ENCODE measurements around the gene UBE2G1. TPM values are rescaled to one million over a fixed set of nuclear protein-coding genes. Genes with fewer than 3 reads are reported as not detected.
A peak's percentile ranks its signal among the peaks of the same experiment; 100 is the strongest.
"Not testable (repeated sequence)": the region's sequence is repeated elsewhere in the genome, so short reads cannot be mapped to it uniquely, and the experiment has no call there.

UBE2G1 gene
- total and polyA plus RNA-seq, 4 donors = 15.5 to 48.3 (median 34.3) TPM

GRCh38 chr17:4381690-4382671, 15.5 kb upstream of the UBE2G1 start:
- Histone ChIP-seq H3K9me3 (ENCODE audit: control insufficient read depth, low read length) (no peaks in the 10 kb centered on the region), H3K4me1 (ENCODE audit: control insufficient read depth in 1 of 2, insufficient read depth in 2 of 2, low read length in 2 of 2) (no peaks in the 10 kb centered on the region), H3K36me3 (ENCODE audit: control insufficient read depth in 1 of 2, insufficient read depth in 2 of 2, low read length in 1 of 2) (no peaks in the 10 kb centered on the region), H3K27me3 (ENCODE audit: control insufficient read depth in 1 of 2, insufficient read depth in 2 of 2, low read length in 1 of 2) (no peaks in the 10 kb centered on the region), H3K27ac (ENCODE audit: low read depth in 1 of 2, low read length in 2 of 2) (no peak overlapping the region), H3K4me3 (ENCODE audit: low read length in 2 of 2) (no peak overlapping the region)
- intact Hi-C loops (cut with DNase I) = no loop called here
- WGBS, 2 donors = 62 to 63% methylated on average over 7 of the region's 7 CpGs
- DNase-seq = no peak
- ATAC-seq (ENCODE audit: low FRiP score) = no peak

GRCh38 chr17:4378626-4379025, 12.2 kb upstream of the UBE2G1 start:
- no peak overlapping the region for H3K27ac ChIP-seq (ENCODE audit: low read depth in 1 of 2, low read length in 2 of 2)
- DNase-seq (no peak), ATAC-seq (ENCODE audit: low FRiP score) (no peak)
- H3K9me3 ChIP-seq (ENCODE audit: control insufficient read depth, low read length) = no peaks in the 10 kb centered on the region
- H3K4me3 ChIP-seq (ENCODE audit: low read length in 2 of 2) = no peak overlapping the region
- no peaks in the 10 kb centered on the region for H3K36me3 ChIP-seq (ENCODE audit: control insufficient read depth in 1 of 2, insufficient read depth in 2 of 2, low read length in 1 of 2)
- H3K4me1 ChIP-seq (ENCODE audit: control insufficient read depth in 1 of 2, insufficient read depth in 2 of 2, low read length in 2 of 2) = no peaks in the 10 kb centered on the region
- H3K27me3 ChIP-seq (ENCODE audit: control insufficient read depth in 1 of 2, insufficient read depth in 2 of 2, low read length in 1 of 2) = no peaks in the 10 kb centered on the region
- 89 to 95% methylated on average over 1 of the region's 1 CpG for WGBS, 2 donors
- intact Hi-C loops (cut with DNase I) = no loop called here

- H3K4me3 ChIP-seq (ENCODE audit: low read length in 2 of 2); H3K36me3 ChIP-seq (ENCODE audit: control insufficient read depth in 1 of 2, insufficient read depth in 2 of 2, low read length in 1 of 2); ATAC-seq (ENCODE audit: low FRiP score); H3K9me3 ChIP-seq (ENCODE audit: control insufficient read depth, low read length); DNase-seq; H3K4me1 ChIP-seq (ENCODE audit: control insufficient read depth in 1 of 2, insufficient read depth in 2 of 2, low read length in 2 of 2); intact Hi-C loops (cut with DNase I); H3K27me3 ChIP-seq (ENCODE audit: control insufficient read depth in 1 of 2, insufficient read depth in 2 of 2, low read length in 1 of 2); H3K27ac ChIP-seq (ENCODE audit: low read depth in 1 of 2, low read length in 2 of 2): not testable (repeated sequence)
- 82 to 88% methylated on average over 7 of the region's 7 CpGs for WGBS, 2 donors
Measured at GRCh38 chr17:4377247-4377646, 10.8 kb upstream of the UBE2G1 start.

GRCh38 chr17:4375796-4376440, 9.4 kb upstream of the UBE2G1 start:
- H3K4me3 ChIP-seq (ENCODE audit: low read length in 2 of 2); H3K36me3 ChIP-seq (ENCODE audit: control insufficient read depth in 1 of 2, insufficient read depth in 2 of 2, low read length in 1 of 2); intact Hi-C loops (cut with DNase I); H3K27me3 ChIP-seq (ENCODE audit: control insufficient read depth in 1 of 2, insufficient read depth in 2 of 2, low read length in 1 of 2); H3K4me1 ChIP-seq (ENCODE audit: control insufficient read depth in 1 of 2, insufficient read depth in 2 of 2, low read length in 2 of 2); ATAC-seq (ENCODE audit: low FRiP score); H3K27ac ChIP-seq (ENCODE audit: low read depth in 1 of 2, low read length in 2 of 2); H3K9me3 ChIP-seq (ENCODE audit: control insufficient read depth, low read length): not testable (repeated sequence)
- WGBS, 2 donors = 85 to 86% methylated on average over 11 to 14 of the region's 14 CpGs
- DNase-seq = peak in 1 of 2 donors; percentile 5

- Histone ChIP-seq H3K27ac (ENCODE audit: low read depth in 1 of 2, low read length in 2 of 2) (no peak overlapping the region), H3K9me3 (ENCODE audit: control insufficient read depth, low read length) (no peaks in the 10 kb centered on the region), H3K36me3 (ENCODE audit: control insufficient read depth in 1 of 2, insufficient read depth in 2 of 2, low read length in 1 of 2) (no peaks in the 10 kb centered on the region), H3K4me3 (ENCODE audit: low read length in 2 of 2) (no peak overlapping the region), H3K4me1 (ENCODE audit: control insufficient read depth in 1 of 2, insufficient read depth in 2 of 2, low read length in 2 of 2) (no peaks in the 10 kb centered on the region), H3K27me3 (ENCODE audit: control insufficient read depth in 1 of 2, insufficient read depth in 2 of 2, low read length in 1 of 2) (no peaks in the 10 kb centered on the region)
- WGBS, 2 donors = 64 to 77% methylated on average over 7 of the region's 7 CpGs
- ATAC-seq (ENCODE audit: low FRiP score) = no peak
- DNase-seq = peak in 1 of 2 donors; percentile 21
- intact Hi-C loops (cut with DNase I) = no loop called here
Measured at GRCh38 chr17:4375039-4375748, 8.7 kb upstream of the UBE2G1 start.

- Histone ChIP-seq H3K36me3 (ENCODE audit: control insufficient read depth in 1 of 2, insufficient read depth in 2 of 2, low read length in 1 of 2) (no peaks in the 10 kb centered on the region), H3K27ac (ENCODE audit: low read depth in 1 of 2, low read length in 2 of 2) (no peak overlapping the region), H3K9me3 (ENCODE audit: control insufficient read depth, low read length) (no peaks in the 10 kb centered on the region), H3K4me3 (ENCODE audit: low read length in 2 of 2) (no peak overlapping the region), H3K27me3 (ENCODE audit: control insufficient read depth in 1 of 2, insufficient read depth in 2 of 2, low read length in 1 of 2) (no peaks in the 10 kb centered on the region), H3K4me1 (ENCODE audit: control insufficient read depth in 1 of 2, insufficient read depth in 2 of 2, low read length in 2 of 2) (no peaks in the 10 kb centered on the region)
- ATAC-seq (ENCODE audit: low FRiP score) = no peak
- DNase-seq = peak in 1 of 2 donors; percentile 58
- 91 to 93% methylated on average over 16 of the region's 16 CpGs for WGBS, 2 donors
- intact Hi-C loops (cut with DNase I) = loop anchor here (5.0 to 10.0 kb wide), 2 partner anchors 65 to 162 kb away; no protein-coding TSS in a partner anchor
Measured at GRCh38 chr17:4369557-4370230, 3.2 kb upstream of the UBE2G1 start.

- DNase-seq (peak in 1 of 2 donors; percentile 40), ATAC-seq (ENCODE audit: low FRiP score) (no peak)
- Histone ChIP-seq H3K27ac (ENCODE audit: low read depth in 1 of 2, low read length in 2 of 2) (no peak overlapping the region), H3K4me3 (ENCODE audit: low read length in 2 of 2) (no peak overlapping the region), H3K4me1 (ENCODE audit: control insufficient read depth in 1 of 2, insufficient read depth in 2 of 2, low read length in 2 of 2) (no peaks in the 10 kb centered on the region), H3K27me3 (ENCODE audit: control insufficient read depth in 1 of 2, insufficient read depth in 2 of 2, low read length in 1 of 2) (no peaks in the 10 kb centered on the region), H3K36me3 (ENCODE audit: control insufficient read depth in 1 of 2, insufficient read depth in 2 of 2, low read length in 1 of 2) (no peaks in the 10 kb centered on the region), H3K9me3 (ENCODE audit: control insufficient read depth, low read length) (no peaks in the 10 kb centered on the region)
- 83 to 86% methylated on average over 5 of the region's 5 CpGs for WGBS, 2 donors
- intact Hi-C loops (cut with DNase I) = loop anchor here (5.0 to 10.0 kb wide), 2 partner anchors 64 to 161 kb away; no protein-coding TSS in a partner anchor
Measured at GRCh38 chr17:4368341-4368740, 1.9 kb upstream of the UBE2G1 start.

GRCh38 chr17:4367177-4367576, 702 bp upstream of the UBE2G1 start:
- not testable (repeated sequence) for H3K36me3 ChIP-seq (ENCODE audit: control insufficient read depth in 1 of 2, insufficient read depth in 2 of 2, low read length in 1 of 2); H3K27ac ChIP-seq (ENCODE audit: low read depth in 1 of 2, low read length in 2 of 2); ATAC-seq (ENCODE audit: low FRiP score); H3K4me1 ChIP-seq (ENCODE audit: control insufficient read depth in 1 of 2, insufficient read depth in 2 of 2, low read length in 2 of 2); H3K27me3 ChIP-seq (ENCODE audit: control insufficient read depth in 1 of 2, insufficient read depth in 2 of 2, low read length in 1 of 2); H3K9me3 ChIP-seq (ENCODE audit: control insufficient read depth, low read length); H3K4me3 ChIP-seq (ENCODE audit: low read length in 2 of 2)
- 97 to 99% methylated on average over 10 of the region's 10 CpGs for WGBS, 2 donors
- DNase-seq = peak; percentile 50 to 58
- intact Hi-C loops (cut with DNase I) = loop anchor here (5.0 to 10.0 kb wide), 2 partner anchors 62 to 160 kb away; no protein-coding TSS in a partner anchor

Data from aorta (tissue), 5 donors.